C4-2B (cell line): ENCODE data around the gene ARMH1.

ENCODE experiments used
- H3K27ac ChIP-seq: fragments of 450-650 bp; 2 replicates; pipeline ENCODE4 v1.5.1; 2017
- CTCF ChIP-seq: fragments of 450-650 bp; conservative IDR thresholded peaks from 2 replicates; pipeline ENCODE4 v1.5.1; 2017; ENCODE audit warnings: mild to moderate bottlenecking
- ZFX ChIP-seq: fragments of 450-650 bp; IDR thresholded peaks from 2 replicates; pipeline ENCODE4 v1.6.1; 2017

The ARMH1 gene

DNA sequence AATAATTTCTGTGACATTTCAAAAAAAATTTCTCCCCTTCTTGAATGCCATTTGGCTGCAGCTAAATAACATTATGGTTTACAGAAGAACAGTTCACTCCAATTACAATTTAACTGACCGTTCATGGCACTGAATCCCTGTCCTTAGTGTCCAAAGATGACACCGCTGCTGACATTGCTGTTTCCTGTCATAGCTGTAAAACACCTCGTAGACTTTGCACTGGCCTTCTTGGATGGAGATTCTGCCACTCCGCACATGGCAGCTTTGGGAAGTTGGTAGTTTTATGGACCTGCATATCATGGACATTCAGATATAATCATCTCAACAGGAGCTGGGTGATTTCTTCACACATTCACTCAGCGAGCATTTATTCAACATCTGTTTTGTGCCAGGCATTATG, 5.0 kb downstream of the ARMH1 start:
- TF ChIP-seq CTCF, result no peak
- no peak for TF ChIP-seq ZFX
- no peak overlapping the region for H3K27ac ChIP-seq

- TF ChIP-seq CTCF, result no peak
- TF ChIP-seq ZFX, result no peak
- H3K27ac ChIP-seq, result no peak overlapping the region
These were observed 7.7 kb downstream of the ARMH1 start for GRCh38 chr1:44681905-44682882.

DNA sequence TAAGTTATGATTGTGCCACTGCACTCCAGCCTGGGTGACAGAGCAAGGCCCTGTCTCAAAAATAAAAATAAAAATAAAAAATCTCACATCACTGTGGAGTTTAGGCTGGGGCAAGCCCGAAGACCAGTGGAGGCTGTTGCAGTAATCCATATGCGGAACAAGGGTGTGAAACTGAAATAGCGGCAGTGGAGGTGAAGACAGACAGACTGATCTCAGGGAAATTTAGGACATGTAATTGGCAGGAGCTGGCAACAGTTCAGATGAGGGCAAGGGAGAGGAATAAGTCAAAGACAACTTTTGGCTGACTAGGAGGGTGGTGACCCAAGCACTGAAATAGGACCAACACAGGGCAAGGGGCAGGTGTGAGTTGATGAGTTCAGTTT, 8.4 kb downstream of the ARMH1 start:
- TF ChIP-seq ZFX (no peak), CTCF (no peak)
- no peak overlapping the region for H3K27ac ChIP-seq

GRCh38 chr1:44684525-44684924, 10.0 kb downstream of the ARMH1 start:
- H3K27ac ChIP-seq, result no peak overlapping the region
- TF ChIP-seq ZFX, result no peak
- TF ChIP-seq CTCF, result no peak

GRCh38 chr1:44685218-44685617, 10.7 kb downstream of the ARMH1 start:
- H3K27ac ChIP-seq, result no peak overlapping the region
- TF ChIP-seq ZFX, result no peak
- TF ChIP-seq CTCF, result no peak

DNA sequence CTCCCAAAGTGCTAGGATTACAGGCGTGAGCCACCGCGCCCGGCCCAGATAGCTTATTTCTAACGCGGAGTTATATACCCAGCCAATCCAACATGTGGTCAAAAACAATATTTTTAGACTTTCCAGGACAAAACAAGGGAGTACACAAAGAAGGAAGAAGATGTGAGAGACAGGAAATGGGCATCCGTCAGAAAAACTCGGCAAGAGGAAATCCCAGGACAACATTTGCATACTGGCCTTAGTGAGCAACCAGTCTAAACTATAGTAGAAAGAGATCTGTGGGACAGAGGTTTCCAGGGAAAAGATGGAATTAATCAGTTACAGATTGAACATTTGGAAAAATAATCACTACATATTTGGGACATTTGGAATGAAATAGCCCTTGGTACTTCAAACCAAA, 11.4 kb downstream of the ARMH1 start:
- TF ChIP-seq ZFX (no peak), CTCF (no peak)
- no peak overlapping the region for H3K27ac ChIP-seq

DNA sequence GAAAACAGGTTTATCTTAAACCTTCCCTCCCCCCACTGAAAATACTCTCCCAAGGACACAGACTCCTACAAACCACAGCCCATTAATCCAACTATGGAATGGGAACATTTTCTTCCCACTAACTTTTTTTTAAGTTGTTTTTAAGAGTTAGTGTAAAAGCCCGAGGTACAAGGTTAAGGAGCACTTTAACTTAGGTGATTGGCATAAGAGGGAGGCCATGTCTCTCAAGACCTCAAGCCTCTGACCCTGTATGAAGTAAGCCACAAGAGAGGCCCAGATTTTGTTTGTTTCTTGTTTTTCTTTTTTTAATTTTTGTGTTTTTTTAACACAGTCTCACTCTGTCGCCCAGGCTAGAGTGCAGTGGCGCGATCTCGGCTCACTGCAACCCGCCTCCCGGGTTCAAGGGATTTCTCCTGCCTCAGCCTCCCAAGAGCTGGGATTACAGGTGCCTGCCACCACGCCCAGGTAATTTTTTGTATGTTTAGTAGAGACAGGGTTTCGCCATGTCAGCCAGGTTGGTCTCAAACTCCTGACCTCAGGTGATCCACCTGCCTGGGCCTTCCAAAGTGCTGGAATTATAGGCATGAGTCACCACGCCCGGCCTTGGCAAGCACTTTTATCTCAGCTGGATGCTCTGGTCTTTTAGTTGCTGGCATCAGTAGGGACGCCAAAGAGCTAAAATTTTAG, 14.4 kb downstream of the ARMH1 start:
- H3K27ac ChIP-seq, result no peak overlapping the region
- TF ChIP-seq ZFX (no peak), CTCF (no peak)
